Astrocyte (in vitro differentiated cells and primary cell): ENCODE results near the gene DNAJC16.

Source experiments
- EZH2 ChIP-seq: IDR thresholded peaks from 2 replicates; pipeline ENCODE4 v1.6.1; 2012; ENCODE audit warnings: mild to moderate bottlenecking, low read length, inconsistent platforms; ENCODE audit not compliant: insufficient read depth
- TF ChIP-seq, protein P1 (sequence below): IDR thresholded peaks from 2 replicates; pipeline ENCODE4 v1.5.1; 2011; ENCODE audit warnings: low read depth, mild to moderate bottlenecking, inconsistent platforms, low read length, moderate library complexity; ENCODE audit not compliant: insufficient read depth

DNA sequence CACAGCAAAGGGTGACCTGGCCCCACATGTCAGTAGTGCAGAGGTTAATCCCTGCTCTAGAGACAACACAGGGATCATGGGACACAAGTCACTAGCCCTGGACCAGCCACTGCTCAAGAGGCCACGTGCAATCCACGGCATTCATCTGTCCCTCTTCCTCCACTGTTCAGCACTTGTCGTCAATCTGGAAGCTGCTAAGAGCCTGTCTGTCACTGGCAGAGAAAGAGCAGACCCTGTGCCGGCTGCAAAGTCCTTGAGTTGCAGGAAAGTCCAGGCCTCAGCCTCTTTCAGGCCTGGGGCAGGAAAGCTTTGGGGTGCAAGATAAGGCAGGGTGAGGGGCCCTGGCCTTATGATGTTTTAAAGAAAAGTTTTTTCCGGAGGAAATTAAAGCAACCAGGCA, 34.1 kb upstream of the DNAJC16 start:
- TF ChIP-seq, protein P1, sequence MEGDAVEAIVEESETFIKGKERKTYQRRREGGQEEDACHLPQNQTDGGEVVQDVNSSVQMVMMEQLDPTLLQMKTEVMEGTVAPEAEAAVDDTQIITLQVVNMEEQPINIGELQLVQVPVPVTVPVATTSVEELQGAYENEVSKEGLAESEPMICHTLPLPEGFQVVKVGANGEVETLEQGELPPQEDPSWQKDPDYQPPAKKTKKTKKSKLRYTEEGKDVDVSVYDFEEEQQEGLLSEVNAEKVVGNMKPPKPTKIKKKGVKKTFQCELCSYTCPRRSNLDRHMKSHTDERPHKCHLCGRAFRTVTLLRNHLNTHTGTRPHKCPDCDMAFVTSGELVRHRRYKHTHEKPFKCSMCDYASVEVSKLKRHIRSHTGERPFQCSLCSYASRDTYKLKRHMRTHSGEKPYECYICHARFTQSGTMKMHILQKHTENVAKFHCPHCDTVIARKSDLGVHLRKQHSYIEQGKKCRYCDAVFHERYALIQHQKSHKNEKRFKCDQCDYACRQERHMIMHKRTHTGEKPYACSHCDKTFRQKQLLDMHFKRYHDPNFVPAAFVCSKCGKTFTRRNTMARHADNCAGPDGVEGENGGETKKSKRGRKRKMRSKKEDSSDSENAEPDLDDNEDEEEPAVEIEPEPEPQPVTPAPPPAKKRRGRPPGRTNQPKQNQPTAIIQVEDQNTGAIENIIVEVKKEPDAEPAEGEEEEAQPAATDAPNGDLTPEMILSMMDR: no peak
- no peak for TF ChIP-seq EZH2
